ENCODE results near the gene SNAPC2.
"Not testable (repeated sequence)": the region's sequence is repeated elsewhere in the genome, so short reads cannot be mapped to it uniquely, and the experiment has no call there.

Gene SNAPC2

DNA sequence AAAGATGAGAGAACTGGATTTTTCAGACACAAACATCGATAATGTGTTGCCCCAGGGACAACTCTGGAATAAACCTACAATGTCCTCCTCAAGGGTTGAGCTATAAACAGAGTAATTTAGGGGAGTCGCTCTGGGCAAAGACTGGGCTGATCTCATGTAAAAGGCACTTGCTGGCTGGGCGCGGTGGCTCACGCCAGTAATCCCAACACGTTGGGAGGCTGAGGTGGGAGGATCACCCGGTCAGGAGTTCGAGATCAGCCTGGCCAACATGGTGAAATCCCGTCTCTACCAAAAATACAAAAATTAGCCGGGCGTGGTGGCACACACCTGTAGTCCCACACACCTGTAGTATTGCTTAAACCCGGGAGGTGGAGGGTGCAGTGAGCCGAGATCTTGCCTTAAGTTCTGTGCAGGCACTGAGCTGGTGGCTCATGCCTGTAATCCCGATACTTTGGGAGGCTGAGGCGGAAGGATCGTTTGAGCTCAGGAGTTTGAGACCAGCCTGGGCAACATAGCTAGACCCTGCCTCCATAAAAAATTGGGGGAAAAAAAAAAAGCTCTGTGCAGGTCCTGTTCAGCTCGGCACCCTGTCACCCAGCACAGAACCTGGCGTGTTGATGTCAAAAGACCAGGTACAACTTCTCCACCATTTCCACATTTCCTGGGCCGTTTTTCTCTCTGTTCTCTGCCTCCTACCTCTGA is 21.9 kb downstream of the SNAPC2 start:
- no peak for FAIRE-seq

DNA sequence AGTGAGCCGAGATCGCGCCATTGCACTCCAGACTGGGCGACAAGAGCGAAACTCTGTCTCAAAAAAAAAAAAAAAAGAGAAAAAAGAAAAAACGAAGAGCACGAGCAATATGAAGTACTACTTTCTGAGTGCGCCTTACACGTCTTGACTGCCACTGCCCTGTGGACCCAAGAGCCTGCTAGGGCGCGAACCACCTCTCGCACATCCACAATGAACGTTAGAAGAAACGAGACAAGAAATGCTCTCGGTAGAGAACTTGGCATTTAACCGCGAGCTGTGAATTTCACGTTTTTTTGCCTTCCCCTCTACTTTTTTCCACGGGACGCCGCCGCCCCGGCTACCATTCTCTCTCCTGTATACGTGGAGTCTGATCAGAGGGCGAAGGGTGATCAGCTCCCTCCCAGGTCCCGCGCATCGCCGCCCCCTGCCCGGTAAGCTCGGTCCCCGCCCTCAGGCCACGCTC is 22.9 kb downstream of the SNAPC2 start:
- FAIRE-seq, result no peak

DNA sequence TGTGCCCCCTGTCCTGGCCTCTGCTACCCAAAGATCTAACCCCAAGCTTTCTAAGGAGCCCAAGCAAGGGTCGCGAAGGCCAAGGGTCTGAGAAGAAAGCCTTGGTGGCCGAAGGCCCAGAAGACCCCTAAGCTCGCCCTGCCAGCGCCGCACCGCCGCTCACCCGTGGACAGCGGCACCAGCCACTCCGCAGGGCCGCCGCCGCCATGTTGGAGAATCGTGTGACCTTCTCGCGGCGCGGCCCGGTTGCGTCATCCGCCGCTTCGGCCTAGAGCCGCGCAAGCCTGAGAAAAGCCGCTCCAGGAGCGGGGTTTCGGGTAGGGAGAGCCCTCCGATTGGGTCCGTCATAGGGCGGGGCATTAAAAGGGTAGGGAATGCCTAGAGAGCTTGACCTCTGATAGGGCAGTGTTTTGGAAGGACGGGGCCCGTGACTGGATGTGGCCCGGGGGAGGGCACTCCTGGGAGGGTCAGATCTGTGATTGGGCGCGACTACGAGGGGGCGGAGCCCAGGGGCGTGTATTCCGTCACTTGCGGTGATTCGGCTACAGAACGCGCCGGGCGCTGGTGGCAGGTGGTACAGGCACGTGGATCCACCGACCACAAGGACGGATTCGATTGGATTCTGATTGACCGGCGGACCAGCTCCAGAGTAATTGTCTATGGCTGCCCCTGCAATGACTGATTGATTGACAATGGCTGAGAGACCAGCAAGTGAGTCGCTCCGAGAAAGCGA is 23.5 kb downstream of the SNAPC2 start, which contains the start of gene TIMM44:
Gene TIMM44 (minus strand): TSS at position 223 of the 733 bp plus-strand sequence. CDS start 15 bp downstream, at position 208.
- peak; percentile 97 for FAIRE-seq

DNA sequence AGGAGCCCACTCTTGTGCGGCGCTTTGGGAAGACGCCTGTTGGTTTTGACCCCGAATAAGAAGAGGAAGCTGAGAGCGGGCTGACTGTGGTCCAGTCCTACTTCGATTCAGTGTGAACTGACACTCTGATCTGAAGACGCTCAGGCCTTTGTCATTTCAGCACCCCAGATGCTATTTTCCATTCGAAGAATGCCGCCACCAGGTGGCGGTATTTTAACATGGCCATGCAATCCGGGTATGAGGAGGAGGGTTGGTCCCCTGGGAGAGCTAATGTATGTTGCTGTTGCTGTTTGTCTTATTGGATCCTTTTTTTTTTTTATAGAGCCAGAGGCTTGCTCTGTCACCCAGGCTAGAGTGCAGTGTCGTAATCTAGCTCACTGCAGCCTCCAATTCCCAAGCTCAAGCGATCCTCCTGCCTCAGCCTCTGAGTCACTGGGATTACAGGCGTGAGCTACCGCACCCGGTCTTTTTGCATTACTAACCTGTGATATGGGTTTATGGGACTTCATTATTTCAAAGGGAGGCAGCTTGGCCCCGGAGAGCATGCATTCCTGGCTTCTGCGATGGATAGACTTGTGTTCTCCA is 24.1 kb downstream of the SNAPC2 start:
- FAIRE-seq, result peak; percentile 97

DNA sequence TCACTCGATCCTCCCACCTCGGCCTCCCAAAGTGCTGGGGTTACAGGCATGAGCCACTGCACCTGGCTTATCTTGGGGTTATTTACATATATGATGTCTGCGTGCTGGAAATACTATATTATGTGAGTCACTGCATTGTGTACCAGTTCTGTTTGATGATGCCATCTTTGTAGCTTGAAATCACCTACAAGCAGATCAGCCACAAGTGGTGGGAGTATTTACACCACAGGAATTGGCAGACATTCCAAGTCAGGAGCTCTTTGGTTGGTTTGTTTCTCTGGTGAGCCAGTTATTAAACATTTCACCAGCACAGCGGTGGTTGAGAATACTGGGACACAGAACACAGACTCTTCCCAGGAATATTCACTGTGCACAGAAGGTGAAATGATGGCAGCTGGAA is 27.8 kb downstream of the SNAPC2 start:
- no peak for FAIRE-seq

DNA sequence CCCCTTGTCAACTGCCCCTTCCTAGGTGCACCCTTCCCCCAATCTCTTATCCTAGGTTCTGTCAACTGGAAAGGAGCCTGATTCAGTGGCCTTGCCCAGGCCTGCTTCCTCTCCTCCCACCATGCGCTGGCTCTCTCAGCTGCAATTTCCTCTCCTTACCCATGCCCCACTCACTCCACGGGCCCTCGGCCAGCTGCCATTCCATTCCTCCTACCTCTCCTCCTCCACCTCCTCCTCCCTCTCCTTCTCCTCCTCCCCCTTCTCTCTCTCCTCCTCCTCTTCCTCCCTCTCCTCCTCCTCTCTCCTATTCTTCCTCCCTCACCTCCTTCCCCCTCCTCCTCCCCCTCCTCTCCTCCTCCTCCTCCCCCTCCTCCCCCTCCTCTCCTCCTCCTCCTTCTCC is 32.9 kb downstream of the SNAPC2 start:
- no peak for FAIRE-seq

DNA sequence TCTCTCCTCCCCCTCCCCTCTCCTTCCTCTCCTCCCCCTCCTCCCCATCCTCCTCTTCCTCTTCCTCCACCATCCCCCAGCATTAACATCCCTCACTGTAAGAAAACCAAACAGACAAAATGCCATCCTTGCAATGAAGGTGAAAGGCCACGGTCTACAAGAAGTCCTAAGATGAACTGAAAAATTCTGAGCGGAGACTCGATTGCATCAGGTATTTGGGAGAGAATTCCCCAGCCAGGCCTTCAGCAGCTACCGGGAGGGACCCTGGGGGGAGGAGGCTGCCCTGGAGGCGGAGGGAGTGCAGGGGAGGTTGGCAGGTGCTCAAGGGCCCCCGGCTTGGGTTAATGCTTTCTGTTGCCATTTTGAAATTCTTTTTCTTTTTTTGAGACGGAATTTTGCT is 33.4 kb downstream of the SNAPC2 start:
- no peak for FAIRE-seq

DNA sequence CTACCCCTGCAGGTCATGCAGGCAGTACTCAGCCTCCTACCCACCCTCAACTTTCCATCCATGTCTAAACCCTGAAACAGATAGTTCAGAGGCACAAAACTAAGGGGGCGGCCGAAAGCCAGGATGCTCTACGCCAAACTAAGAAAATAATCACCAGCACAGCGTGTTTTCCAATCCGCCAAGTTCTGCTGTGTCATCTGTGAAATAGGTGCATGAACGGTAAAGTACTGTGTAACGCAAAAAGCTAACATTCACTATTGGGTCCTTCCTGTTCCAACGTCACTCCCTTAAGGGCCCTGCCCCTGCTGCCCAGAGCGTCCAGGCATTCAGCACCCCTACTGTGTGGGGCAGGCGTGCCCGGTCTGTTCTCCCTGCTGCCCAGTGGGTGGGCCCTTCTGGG is 35.6 kb downstream of the SNAPC2 start:
- FAIRE-seq, result no peak

DNA sequence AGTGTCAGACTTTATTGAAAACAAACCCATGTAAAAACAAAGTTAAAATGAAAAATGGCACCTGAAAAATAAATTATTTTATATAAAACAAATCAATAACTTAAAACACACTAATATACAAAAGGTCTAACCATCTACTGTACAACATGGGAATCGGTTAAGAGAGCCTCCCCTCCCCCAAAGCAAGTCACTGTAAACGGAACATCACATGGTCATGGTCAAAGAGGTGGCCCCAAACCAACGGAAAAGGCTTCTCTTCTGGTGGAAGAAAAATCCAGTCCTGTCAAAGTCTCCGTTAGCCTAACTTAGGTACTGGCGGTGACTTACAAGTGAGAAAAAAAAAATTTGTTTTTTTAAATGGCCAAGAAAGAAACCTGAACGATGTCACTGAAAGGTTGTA is 39.1 kb downstream of the SNAPC2 start:
- no peak for FAIRE-seq

DNA sequence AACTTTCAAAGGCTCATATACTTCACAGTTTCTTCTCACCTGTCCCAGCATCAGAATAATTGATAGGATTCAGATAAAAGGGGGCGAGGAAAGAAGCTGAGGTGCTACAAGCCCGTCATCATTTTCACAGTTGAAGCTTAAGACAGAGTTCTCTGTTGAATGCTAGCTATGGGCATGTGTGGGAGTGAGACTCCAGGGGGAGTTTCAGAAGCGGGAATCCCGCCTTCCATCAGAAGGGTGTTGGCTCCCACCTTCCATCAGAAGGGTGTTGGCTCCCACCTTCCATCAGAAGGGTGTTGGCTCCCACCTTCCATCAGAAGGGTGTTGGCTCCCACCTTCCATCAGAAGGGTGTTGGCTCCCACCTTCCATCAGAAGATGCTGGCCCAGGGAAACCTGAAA is 40.9 kb downstream of the SNAPC2 start:
- FAIRE-seq, result not testable (repeated sequence)

DNA sequence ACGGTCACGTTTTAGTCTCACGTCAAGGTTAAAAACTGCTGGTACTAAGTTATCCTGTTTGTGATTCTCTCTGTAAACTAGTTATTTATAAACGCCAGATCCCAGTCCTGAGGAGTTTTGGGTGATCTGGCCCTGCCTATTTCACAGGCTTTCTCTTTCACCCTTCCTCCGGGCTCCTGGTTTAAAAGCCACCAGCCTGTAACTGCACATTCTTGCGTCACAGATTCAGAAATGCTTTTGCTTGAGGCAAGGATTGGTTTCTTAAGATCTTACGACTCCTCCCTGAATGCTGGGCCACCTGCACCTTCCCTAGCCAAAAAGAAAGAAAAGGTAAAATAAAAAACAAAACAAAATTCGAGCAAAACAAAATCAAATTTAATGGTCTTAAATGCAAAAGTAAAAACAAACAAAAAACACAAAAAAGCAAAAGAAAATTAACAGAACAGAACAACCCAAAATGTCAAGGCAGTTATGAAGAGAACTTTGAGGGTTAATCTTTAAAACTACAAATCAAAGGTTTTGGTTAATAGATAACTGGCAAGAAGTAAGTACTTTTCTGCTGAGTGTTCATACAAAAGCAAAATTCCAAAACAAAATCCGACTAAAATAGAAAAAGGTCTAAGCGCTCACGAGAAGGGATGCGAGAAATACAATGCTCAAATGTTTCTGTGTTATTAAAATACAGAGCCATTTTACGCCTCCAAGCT is 41.9 kb downstream of the SNAPC2 start:
- FAIRE-seq, result peak; percentile 33

DNA sequence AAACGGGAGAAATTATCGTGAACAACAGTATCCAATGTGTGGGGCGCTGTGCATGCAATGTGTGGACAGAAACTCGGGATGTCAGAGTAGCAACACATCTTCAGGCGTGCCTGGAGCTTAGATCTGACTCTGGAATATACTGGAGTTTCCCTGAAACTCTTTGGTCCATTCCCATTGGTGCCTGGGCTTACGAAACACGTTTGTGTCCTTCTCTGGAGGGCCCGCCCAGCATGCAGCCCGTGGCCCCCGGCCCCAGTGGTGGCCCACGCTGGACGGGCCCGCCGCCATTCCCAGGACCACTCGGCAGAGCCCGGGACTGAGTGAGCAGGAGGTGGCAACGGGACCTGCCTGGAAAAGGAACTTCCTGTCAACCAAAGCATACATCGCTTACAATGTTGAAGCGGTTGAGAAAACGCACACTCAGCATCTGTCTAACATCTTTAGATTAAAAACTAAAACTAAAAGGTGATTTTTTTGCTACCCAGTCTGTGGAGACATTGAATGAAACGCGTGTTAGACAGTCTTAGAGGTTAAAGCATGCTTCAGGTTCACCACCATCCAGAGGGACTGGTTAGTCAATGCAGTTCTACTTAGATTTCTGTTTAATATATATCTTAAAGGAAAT is 42.6 kb downstream of the SNAPC2 start:
- no peak for FAIRE-seq

DNA sequence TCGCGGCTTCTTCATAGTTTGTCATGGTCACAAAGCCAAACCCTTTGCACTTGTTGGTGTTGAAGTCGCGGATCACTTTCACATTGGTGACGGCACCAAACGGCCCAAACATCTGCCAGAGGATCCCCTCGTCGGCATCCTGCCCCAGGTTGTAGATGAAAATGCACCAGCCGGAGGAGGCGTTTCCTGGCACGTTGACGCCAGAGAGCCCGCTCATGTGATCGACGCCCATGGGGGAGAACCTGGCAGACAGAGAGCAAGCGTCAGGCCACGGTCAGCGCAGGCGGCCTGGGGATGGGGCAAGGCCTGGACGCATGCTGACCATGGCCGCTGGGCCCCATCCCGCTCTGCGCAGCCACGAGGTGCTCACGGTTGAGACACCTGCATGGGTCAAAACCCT is 43.4 kb downstream of the SNAPC2 start:
- no peak for FAIRE-seq

DNA sequence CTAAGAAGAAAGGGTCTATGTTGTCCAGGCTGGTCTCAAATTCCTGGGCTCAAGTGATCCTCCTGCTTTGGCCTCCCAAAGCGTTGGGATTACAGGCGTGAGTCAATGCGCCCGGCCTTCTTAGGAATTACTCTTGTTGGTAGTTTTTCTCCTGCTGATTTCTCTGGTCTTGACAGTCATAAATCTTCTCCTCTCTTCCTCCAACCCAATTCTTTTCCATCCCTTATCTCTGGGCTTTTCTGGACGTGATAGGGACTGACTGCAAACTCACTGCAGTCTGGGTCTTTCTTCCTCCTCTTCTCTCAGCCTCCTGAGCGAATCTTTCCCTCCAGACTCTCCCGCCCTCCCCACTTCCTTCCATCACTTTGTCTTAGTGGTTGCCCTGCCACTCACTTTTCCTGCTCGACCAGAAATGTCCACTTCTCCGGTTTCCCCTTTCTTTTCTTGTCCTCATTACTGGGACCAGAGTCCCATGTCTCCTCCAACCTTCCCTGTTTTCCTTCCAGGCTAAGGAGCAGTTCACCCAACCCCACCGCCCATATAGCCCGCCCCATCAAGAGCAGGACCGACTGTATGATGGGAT is 45.2 kb downstream of the SNAPC2 start:
- FAIRE-seq, result no peak

DNA sequence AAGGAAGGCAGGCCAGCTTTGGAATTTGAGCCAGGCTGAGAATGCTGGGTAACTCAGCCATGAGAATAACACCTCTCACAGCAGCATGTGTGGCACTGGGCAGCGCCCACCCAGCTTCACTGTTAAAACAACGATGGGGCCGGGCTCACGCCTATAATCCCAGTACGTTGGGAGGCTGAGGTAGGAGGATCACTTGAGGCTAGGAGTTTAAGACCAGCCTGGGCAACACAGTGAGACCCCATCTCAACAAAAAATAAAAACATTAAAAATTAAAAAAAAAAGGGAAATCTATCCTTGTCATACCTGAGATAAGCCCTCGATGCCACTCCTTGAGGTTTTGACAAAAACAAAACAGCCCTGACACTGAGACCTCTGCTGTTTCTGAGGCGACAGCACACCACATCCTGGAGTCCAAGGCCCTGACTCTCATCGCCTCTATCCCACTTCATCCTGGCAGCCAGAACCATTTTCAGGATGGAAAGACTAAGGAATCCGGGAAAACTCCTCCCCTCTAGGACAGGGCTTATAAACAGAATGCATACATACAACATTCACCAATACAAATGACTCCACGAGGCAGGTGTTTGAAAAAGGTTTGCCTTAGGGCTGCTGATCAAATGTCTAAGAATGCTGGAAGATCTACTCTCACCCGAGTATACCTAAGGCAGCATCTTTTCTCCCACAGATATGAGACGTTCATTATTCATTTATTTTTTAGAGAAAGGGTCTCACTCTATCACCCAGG is 46.0 kb downstream of the SNAPC2 start:
- no peak for FAIRE-seq

DNA sequence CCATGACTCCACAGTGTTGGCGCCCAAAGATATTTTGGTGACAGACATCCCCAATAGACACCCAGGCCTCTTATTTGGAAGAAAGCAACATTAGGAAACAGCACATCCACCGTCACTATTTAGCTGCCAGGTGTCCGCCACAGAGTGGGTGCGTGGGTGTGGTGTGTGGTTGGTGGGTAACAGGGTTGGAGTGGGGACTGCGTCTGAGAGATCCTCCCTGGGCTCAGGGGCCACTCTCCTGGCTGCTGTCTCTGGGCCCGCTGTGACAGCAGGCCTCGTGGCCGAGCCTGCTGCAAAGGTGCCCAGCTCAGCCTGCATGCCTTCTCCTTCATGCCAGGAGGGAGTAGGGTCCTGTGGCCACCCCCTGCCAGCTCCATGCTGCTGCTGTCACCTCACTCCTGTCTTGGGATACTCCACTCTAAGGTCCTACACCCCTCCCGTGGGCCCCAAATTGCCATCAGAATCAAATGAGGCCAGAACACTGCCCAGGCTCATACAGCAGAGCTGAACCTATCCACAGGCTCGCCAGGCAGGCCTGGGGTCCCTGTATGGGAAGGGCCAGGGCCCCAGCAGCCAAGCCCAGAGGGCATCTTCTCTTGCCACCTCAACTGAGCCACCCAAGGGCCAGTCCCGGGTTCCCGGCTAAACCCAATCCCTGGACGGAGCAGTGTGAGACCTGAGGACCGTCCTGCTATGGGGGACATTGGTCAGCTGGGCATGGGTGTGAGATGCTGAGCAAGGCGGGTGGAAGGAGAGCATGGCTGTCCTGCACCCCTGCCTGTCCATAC is 48.1 kb downstream of the SNAPC2 start:
- no peak for FAIRE-seq

DNA sequence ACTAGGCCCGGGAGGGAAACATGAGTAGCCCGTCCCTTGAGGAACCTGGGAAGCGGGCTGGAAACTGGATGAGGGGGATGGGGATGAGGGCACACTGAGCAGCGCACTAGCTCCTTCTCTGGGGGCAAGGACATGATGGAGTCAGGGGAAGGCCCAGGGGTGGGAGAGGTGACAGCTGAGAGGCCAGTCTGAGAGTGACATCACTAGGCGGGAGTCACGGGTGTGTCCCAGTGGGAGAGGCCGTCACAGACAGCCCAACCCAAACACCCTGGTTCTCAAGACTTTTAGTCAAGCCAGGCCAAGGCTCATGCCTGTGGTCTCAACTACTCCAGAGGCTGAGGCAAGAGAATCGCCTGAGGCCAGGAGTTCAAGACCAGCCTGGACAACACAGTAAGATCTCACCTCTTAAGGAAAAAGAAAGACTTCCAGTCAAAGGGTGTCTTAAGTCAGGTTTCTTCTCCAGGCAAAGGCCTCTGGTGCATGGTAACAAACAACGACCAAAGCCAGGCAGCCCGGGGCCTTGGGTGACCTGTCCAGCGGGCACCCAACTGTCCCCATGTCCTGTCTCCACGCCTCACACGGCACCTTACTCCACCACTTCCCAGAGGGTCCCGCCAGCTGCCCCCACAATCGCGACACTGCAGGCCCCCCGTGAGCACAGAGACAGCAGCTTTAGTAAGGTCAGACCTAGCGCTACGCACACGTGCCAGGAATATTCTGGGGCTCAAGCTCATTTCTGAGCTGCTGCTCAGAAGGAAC is 48.8 kb downstream of the SNAPC2 start:
- FAIRE-seq, result no peak

DNA sequence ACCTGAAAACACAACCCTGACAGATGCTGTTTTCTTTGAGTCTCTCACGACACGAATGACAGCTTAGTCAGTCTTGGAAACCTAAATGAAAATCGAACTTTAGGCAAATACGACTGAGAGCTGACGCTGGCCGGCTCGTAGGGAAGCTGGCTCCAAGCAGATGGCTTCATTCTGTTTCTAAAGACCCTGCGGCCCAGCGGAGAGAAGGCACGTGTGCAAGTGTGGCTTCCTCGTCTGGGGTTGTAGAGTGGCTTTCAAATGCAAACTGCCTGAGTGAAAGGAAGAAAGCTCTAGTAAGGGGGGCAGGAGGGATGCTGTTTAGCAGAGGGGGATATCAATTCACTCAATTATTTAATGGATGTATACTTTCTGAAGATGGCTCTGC is 49.4 kb downstream of the SNAPC2 start:
- FAIRE-seq, result no peak

DNA sequence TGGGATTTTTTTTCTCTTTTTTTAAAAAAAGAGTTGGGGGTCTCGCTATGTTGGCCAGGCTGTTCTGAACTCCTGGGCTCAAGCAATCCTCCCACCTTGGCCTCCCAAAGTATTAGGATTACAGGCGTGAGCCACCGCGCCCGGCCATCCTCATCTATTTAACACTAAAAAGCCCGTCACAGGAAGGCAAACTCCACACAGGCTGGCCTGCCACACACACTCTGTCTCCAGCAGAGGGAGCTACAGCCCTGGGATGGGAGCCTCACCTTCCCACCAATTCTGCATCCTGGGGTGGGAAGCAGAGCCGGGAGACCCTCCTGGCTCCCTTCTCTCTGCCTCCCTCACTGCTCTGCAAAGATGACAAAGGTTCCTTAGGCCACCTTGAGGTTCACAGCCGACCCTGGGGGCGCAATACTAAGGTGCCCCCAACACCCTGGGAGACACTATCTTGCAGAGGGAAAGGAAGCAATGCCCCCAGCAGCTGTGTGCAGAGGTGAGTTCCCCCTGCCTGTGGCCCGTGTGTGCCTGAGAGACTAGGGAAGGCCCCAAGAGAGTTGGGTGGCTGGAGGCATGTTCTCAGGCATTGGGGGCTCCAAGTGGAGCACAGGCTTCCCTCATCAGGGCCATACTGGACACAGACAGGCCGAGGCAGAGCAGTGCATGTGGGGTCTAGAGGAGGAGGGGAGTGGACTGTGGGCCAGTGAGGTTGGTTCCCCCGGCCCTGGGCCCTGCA is 50.7 kb downstream of the SNAPC2 start:
- FAIRE-seq, result no peak

All from islet of Langerhans (tissue), 1 donor.